ENCODE results near the gene DUSP5. TPM values are rescaled to one million over a fixed set of nuclear protein-coding genes. Genes with fewer than 3 reads are reported as not detected.

DUSP5 gene
- total RNA-seq, 1 donor from 2014 or later, result 7.2 TPM

DNA sequence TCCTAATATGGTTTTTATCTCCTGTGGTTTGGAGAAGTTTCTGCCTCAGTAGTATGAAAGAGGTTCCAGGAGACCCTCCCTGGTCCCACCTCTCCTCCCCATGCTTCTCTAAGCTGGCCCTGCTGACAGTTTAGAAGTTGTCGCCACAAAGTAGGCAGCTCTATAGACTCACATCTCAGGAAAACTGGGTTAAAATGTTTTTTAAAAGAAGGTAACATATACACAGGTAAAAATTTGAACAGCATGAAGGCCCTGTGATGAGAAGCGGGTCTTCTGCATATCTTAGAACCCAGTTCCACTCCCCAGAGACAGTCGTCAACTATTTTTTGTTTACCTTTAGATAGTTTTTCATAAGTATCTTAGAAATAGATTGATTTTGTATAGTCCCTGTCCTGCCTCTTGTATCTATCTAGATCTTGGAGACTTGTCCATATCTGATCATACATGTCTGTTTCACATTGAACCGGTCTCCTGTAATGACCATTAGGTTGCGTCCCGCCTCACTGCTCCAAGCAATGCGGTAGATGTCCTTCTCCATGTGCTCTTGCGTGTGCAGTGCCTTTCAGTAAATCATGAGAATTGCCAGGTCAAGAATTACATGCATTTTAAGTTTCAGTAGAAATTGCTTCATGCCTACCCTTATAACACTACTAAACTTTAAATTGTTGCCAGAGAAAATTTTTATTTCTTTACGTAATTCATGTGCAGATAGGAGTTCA, 2.2 kb downstream of the DUSP5 start:
- no peak for DNase-seq (ENCODE audit: low spot score)

DNA sequence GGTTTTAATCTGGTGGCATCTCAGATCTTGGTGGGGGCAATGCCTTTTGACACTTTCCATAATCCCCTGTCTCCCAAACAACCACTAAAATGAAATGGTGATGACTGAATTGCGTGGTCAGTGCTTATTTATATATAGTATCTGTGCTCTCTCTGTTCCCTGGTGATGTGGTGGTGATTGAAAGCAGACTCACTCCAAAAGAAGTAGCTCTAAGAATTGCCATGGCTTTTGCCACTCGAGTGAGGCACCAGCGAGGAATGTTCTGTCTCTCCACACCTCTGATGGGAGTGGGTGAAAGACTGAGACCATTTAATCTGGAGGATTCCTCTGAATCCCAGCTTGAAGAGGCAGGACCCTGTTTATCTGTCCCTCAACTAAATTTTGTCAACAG, 2.8 kb downstream of the DUSP5 start:
- peak; percentile 83 for DNase-seq (ENCODE audit: low spot score)

GRCh38 chr10:110501142-110501937, 3.6 kb downstream of the DUSP5 start:
- DNase-seq (ENCODE audit: low spot score), result peak; percentile 95

GRCh38 chr10:110502072-110502845, 4.6 kb downstream of the DUSP5 start:
- DNase-seq (ENCODE audit: low spot score), result no peak

DNA sequence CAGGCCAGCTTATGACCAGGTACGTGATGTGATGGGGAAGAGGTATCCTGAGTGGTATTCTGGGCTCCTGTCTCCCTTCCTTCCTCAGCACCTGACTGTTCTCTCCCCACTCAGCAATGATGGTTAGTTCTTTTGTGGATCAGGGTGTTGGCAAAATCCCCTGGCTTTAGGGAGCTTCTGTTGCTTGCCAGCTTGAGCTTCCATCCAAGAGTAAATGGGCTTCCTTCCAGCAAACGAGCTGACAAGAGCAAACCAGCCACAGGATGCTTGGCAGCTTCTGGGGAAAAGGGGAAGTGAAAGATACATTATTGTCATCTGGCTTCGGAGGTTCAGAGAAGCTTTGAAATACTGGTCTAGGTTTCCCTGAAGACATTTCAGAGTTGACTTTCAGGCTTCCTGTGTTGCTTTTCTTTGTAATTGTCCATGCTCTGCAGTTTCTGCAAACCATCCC, 5.2 kb downstream of the DUSP5 start:
- peak; percentile 90 for DNase-seq (ENCODE audit: low spot score)

- DNase-seq (ENCODE audit: low spot score), result no peak
Measured at GRCh38 chr10:110503528-110504110, 5.9 kb downstream of the DUSP5 start.

- DNase-seq (ENCODE audit: low spot score), result peak; percentile 63
Measured at GRCh38 chr10:110504111-110504735, 6.5 kb downstream of the DUSP5 start.

DNA sequence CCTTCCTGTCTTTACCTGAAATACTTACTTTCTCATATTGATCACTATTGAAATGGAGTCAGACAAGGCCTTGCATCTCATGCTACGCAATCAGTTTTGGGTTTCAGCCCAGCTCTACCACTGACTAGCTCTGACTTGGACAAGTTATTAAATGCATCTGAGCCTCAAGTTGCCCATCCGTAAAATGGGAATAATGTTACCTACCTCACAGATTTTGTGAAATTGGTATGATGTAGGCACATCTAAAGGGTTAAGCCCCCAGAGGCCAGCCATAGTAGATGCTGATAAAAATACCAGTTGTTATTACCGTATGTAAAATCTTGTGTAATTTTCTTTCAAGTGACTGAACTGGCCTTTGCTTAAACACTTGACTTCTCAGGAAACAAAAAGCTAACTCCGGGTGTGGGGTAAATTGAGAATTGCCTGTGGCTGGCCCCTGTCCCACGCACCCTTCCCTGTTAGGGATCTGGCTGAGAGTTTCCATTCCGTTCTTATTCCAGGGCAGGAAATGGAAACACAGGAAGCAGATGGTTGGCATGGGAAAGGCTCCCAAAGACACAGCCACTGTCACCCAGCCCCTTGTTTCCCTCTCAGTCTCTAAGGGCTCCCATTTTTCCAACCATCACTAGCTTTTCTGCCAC, 7.5 kb downstream of the DUSP5 start:
- no peak for DNase-seq (ENCODE audit: low spot score)

GRCh38 chr10:110506448-110506847, 8.7 kb downstream of the DUSP5 start:
- no peak for DNase-seq (ENCODE audit: low spot score)

DNA sequence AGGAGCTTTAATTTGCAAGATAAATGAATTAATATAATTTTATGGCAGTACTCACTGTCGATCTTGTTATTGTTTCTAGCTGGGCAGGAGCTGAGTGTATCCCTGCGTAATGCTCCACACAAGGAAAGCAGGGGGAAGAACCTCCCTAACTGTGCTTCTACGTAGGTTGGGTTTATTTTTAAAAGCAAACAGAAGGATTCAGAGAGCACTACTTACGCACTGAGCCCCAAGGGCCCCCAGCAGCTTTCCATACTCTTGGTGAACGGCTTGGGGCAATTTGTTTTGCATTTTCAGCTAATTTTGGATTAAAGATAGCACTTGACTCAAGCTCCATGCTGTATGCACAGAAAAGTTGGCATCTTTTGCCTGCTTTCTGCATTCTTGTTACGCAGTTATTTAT, 9.6 kb downstream of the DUSP5 start:
- no peak for DNase-seq (ENCODE audit: low spot score)

DNA sequence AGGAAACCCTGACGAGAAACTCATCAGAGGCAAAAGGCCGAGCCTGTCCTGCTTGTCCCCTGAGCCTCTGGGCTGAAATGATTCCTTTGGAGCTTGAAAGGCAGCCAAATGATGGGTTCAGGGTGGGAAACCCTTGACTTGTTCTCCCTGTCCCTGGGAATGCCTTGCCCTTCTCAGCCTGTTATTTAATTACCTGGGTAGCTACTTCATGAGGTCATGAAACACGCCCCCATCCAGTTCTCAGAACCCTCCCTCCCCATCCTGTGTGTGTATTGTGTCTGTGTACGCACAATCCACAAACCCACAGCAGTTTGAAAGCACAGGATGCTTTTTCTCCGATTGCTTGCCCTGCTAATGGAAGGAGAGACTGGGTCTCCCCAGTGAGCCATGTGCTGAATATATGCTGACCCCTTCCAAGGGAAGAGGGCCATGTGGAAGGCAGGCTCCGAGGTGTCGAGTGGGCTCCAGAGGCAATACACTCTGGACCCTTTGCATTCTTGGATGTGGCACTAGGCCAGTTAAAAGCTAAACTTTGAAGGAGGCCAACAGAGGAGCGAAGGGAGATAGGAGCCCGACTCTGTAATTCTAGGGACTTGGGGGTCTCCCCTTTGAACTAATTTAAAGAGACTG, 10.6 kb downstream of the DUSP5 start:
- DNase-seq (ENCODE audit: low spot score), result no peak

DNA sequence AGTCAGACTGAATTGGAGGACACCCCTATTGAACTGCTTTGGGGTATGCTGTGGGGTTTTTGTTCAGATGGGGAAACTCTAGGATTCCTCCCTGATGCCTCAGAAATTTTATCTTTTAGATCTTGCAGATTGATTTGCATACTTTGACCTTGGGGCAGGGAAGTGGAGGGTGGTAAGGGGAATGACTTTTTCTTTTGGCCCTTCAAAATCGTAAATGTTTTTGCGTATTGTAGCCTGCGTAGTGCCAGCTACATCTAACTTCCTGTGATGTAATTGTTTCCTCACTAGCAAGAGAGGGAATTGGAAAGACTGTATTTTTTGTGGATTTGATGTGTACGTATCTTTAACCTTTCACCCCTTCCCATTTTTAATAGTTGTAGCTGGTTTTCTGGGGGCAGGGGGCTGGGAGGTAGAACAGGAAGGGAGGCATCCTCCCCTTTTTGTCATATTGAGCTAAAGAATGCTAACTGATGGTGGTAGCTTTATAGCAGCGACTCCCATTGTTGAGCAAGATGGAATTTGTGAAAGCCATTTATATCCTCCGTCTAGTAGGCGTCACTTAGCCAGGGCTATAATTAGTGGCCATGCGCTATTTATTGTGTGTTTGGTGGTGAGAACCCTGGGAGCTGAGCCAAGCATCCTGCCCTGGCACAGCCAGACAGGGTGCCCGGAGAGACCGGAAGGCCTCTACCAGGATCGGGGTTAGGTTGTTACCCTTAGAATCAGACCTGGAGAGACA, 11.3 kb downstream of the DUSP5 start:
- DNase-seq (ENCODE audit: low spot score), result no peak

- DNase-seq (ENCODE audit: low spot score), result no peak
Measured at GRCh38 chr10:110509560-110509959, 11.9 kb downstream of the DUSP5 start.

DNA sequence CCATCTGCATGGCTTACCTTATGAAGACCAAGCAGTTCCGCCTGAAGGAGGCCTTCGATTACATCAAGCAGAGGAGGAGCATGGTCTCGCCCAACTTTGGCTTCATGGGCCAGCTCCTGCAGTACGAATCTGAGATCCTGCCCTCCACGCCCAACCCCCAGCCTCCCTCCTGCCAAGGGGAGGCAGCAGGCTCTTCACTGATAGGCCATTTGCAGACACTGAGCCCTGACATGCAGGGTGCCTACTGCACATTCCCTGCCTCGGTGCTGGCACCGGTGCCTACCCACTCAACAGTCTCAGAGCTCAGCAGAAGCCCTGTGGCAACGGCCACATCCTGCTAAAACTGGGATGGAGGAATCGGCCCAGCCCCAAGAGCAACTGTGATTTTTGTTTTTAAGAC, 12.4 kb downstream of the DUSP5 start:
- no peak for DNase-seq (ENCODE audit: low spot score)

DNA sequence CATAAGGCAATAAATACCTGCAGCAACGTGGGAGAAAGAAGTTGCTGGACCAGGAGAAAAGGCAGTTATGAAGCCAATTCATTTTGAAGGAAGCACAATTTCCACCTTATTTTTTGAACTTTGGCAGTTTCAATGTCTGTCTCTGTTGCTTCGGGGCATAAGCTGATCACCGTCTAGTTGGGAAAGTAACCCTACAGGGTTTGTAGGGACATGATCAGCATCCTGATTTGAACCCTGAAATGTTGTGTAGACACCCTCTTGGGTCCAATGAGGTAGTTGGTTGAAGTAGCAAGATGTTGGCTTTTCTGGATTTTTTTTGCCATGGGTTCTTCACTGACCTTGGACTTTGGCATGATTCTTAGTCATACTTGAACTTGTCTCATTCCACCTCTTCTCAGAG, 13.0 kb downstream of the DUSP5 start:
- DNase-seq (ENCODE audit: low spot score), result no peak

DNA sequence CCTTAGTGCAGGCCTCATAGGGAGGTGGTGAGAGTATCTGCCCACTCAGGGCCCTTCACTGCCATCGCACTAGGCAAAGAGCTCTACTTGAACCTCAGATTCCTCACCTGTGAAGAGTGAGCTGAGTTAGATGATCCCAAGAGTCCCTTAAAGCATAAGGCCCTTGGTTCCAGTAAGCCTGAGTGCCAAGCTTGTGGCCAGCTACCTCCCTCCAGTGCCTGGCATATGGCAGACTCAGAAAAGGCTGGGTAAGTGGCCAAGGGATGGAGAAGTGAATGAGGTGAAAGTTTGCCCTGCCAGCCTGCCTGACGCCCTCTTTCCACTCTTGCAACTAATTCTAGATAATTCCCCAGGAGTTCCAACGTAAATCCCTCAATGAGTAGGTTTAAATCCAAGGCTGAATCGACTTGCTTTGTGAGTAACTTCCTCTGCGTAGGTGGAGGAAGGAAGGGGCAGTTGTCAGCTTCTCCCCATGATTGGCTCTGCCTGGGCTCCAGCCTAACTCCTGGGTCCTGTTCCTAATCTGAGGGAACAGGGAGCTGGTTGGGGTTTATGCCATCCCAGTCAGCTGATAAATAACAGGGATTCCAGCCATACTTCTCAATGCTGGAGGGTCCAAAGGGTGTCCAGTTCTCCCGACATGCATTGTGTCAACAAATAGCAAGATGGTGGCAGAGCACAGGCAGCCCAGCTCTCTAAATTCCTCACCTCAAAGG, 14.2 kb downstream of the DUSP5 start:
- DNase-seq (ENCODE audit: low spot score), result no peak

- peak; percentile 59 for DNase-seq (ENCODE audit: low spot score)
Measured at GRCh38 chr10:110512461-110513187, 14.9 kb downstream of the DUSP5 start.

- no peak for DNase-seq (ENCODE audit: low spot score)
Measured at GRCh38 chr10:110513949-110514348, 16.2 kb downstream of the DUSP5 start.

Data from umbilical cord (tissue), 2 donors.